Panc1 (cell line): ENCODE data around the gene TRIP4. TPM values are rescaled to one million over a fixed set of nuclear protein-coding genes. Genes with fewer than 3 reads are reported as not detected.
"Not testable (repeated sequence)": the region's sequence is repeated elsewhere in the genome, so short reads cannot be mapped to it uniquely, and the experiment has no call there.

ENCODE experiments used
- ATAC-seq: fragments of 200-7000 bp; cut with Tn5 transposase; 2 replicates; pipeline ENCODE4 v1.9.1; 2020; ENCODE audit warnings: mild to moderate bottlenecking, moderate library complexity
- BruUV-seq: library from RNA; stranded (reverse); fragments of 400-500 nt; replicated peaks from 2 replicates; lab custom pipeline; 2021; lab: Mats Ljungman, UMichigan
- CTCF ChIA-PET: fragments of 300-600 bp; sonication (Branson Sonifier 250); formaldehyde crosslinking; loops from one replicate; lab custom pipeline; 2022; ENCODE audit warnings: antibody characterized with exemption; lab: Charles Lee
- POLR2A ChIA-PET: fragments of 300-600 bp; sonication (Branson Sonifier 250); formaldehyde crosslinking; loops from one replicate; lab custom pipeline; 2022; ENCODE audit warnings: antibody characterized with exemption; lab: Charles Lee
- DNase-seq: peaks from one replicate; pipeline ENCODE4 v3.0.0-alpha.2; 2010; ENCODE audit warnings: low read depth, low spot score
- H3K27ac ChIP-seq: 2 replicates; pipeline ENCODE4 v1.5.1; 2011; ENCODE audit warnings: mild to moderate bottlenecking, low read length, inconsistent platforms
- H3K27me3 ChIP-seq: fragments of 200-500 bp; sonication (Bioruptor generic); 2 replicates; pipeline ENCODE4 v1.6.0; 2014; ENCODE audit warnings: low read length, inconsistent platforms; ENCODE audit not compliant: control insufficient read depth, insufficient read depth
- H3K36me3 ChIP-seq: fragments of 200-500 bp; sonication (Bioruptor generic); 2 replicates; pipeline ENCODE4 v1.5.1; 2014; ENCODE audit warnings: inconsistent platforms, mild to moderate bottlenecking, low read length, moderate library complexity; ENCODE audit not compliant: control insufficient read depth, insufficient read depth
- H3K4me1 ChIP-seq: 2 replicates; pipeline ENCODE4 v1.5.1; 2011; ENCODE audit warnings: inconsistent platforms, mild to moderate bottlenecking, low read length, moderate library complexity; ENCODE audit not compliant: control insufficient read depth, insufficient read depth
- H3K4me3 ChIP-seq, 2 experiments: 2 replicates each; pipeline ENCODE4 v1.5.1; 2011 to 2012; ENCODE audit warnings: low read depth in 2 of 2, low read length in 2 of 2, mild to moderate bottlenecking in 2 of 2, inconsistent platforms in 1 of 2, moderate library complexity in 1 of 2
- H3K9me3 ChIP-seq: fragments of 200-500 bp; sonication (Bioruptor generic); 2 replicates; pipeline ENCODE4 v1.5.1; 2014; ENCODE audit warnings: low read depth, mild to moderate bottlenecking, inconsistent platforms, low read length, moderate library complexity; ENCODE audit not compliant: control insufficient read depth, insufficient read depth
- CTCF ChIP-seq: fragments of 450-650 bp; IDR thresholded peaks from 2 replicates; pipeline ENCODE4 v1.5.1; 2017; ENCODE audit warnings: mild to moderate bottlenecking
- POLR2AphosphoS5 ChIP-seq: IDR thresholded peaks from 2 replicates; pipeline ENCODE4 v1.6.1; 2012; ENCODE audit warnings: mild to moderate bottlenecking, low read depth, low read length, moderate library complexity
- REST ChIP-seq, 2 experiments: IDR thresholded peaks; 2 replicates each; pipeline ENCODE4 v1.6.1; 2011 to 2012; ENCODE audit warnings: low read depth in 2 of 2, control low read depth in 1 of 2, low read length in 1 of 2, mild to moderate bottlenecking in 1 of 2, moderate library complexity in 1 of 2; ENCODE audit not compliant: insufficient read depth in 1 of 2
- SIN3A ChIP-seq: IDR thresholded peaks from 2 replicates; pipeline ENCODE4 v1.6.1; 2012; ENCODE audit warnings: low read depth, mild to moderate bottlenecking, low read length, moderate library complexity, borderline replicate concordance; ENCODE audit not compliant: insufficient read depth
- TCF7L2 ChIP-seq: IDR thresholded peaks from 2 replicates; pipeline ENCODE4 v1.6.1; 2011; ENCODE audit warnings: mild to moderate bottlenecking, low read depth, low read length, inconsistent platforms
- in situ Hi-C: cut with HindIII; loops from 2 replicates; pipeline ENCODE4 v1.10.0; 2016; ENCODE audit warnings: low sequenced_read_pairs, low pct_unique_long_range_greater_than_20kb
- intact Hi-C: fragments of 100-400 bp; cut with micrococcal nuclease; formaldehyde crosslinking; loops from one replicate; pipeline ENCODE4 v1.10.0; 2022; ENCODE audit not compliant: unreplicated experiment
- total RNA-seq: library from RNA; stranded (reverse); gene quantifications from one replicate; pipeline ENCODE4 v1.2.1, GENCODE V29; 2021; ENCODE audit not compliant: unreplicated experiment

TRIP4 gene
- total RNA-seq, 1 experiment from 2014 or later, result 42.8 TPM

- BruUV-seq, result no TSS peak
- H3K27me3 ChIP-seq, result no peaks in the 10 kb centered on the region
- H3K36me3 ChIP-seq, result peaks cover 4% of the 10 kb centered on the region; the same call in 1 of the 2 replicates
- TF ChIP-seq POLR2AphosphoS5 (no peak), CTCF (no peak), REST (IDR thresholded peaks at IDR 0.05; ENCODE audit: insufficient read depth in 1 of 2, low read depth in 2 of 2, low read length in 1 of 2) (no peak), SIN3A (no peak), TCF7L2 (no peak)
- no peak overlapping the region for H3K27ac ChIP-seq
- intact Hi-C loops, result no loop called here
- CTCF ChIA-PET, result interaction anchor here (0.6 kb wide), 1 partner anchor 98 kb away, joined by 5 read pairs; no protein-coding TSS in a partner anchor
- H3K9me3 ChIP-seq, result no peaks in the 10 kb centered on the region
- DNase-seq (no peak), ATAC-seq (no peak)
- in situ Hi-C loops, result no loop called here
- no peaks in the 10 kb centered on the region for H3K4me1 ChIP-seq
- POLR2A ChIA-PET, result interaction anchor here (0.6 to 0.7 kb wide), 3 partner anchors 13 to 282 kb away, joined by 3 to 9 read pairs (median 4); no protein-coding TSS in a partner anchor
- H3K4me3 ChIP-seq, result no peak overlapping the region
Measured at GRCh38 chr15:64369078-64369607, 18.5 kb upstream of the TRIP4 start.

- DNase-seq, ATAC-seq, POLR2A ChIA-PET, H3K27ac ChIP-seq, H3K36me3 ChIP-seq, intact Hi-C loops, H3K27me3 ChIP-seq, CTCF ChIA-PET, H3K4me3 ChIP-seq, H3K9me3 ChIP-seq, BruUV-seq, H3K4me1 ChIP-seq, in situ Hi-C loops: not testable (repeated sequence)
Measured at GRCh38 chr15:64371383-64371782, 16.3 kb upstream of the TRIP4 start.

- intact Hi-C loops, result no loop called here
- CTCF ChIA-PET, result no interaction called here
- H3K4me3 ChIP-seq, result no peak overlapping the region
- H3K27ac ChIP-seq, result no peak overlapping the region
- DNase-seq (no peak), ATAC-seq (no peak)
- H3K4me1 ChIP-seq, result no peaks in the 10 kb centered on the region
- TF ChIP-seq TCF7L2 (no peak), REST (IDR thresholded peaks at IDR 0.05; ENCODE audit: insufficient read depth in 1 of 2, low read depth in 2 of 2, low read length in 1 of 2) (no peak), CTCF (no peak), SIN3A (no peak), POLR2AphosphoS5 (no peak)
- in situ Hi-C loops, result no loop called here
- POLR2A ChIA-PET, result interaction anchor here (0.6 kb wide), 1 partner anchor 22 kb away, joined by 3 read pairs; no protein-coding TSS in a partner anchor
- no peaks in the 10 kb centered on the region for H3K9me3 ChIP-seq
- H3K36me3 ChIP-seq, result peaks cover 4% of the 10 kb centered on the region; the same call in 1 of the 2 replicates
- no peaks in the 10 kb centered on the region for H3K27me3 ChIP-seq
- no TSS peak for BruUV-seq
Measured at GRCh38 chr15:64373360-64373759, 14.3 kb upstream of the TRIP4 start.
